ENCODE data around the gene MARCHF7.
"Not testable (repeated sequence)": the region's sequence is repeated elsewhere in the genome, so short reads cannot be mapped to it uniquely, and the experiment has no call there.

The MARCHF7 gene

GRCh38 chr2:159712143-159712928, at the start of gene MARCHF7:
MARCHF7 (plus strand) TSS chr2:159712506; CDS start chr2:159729023, 16,517 bp downstream.
- peak; percentile 97 for DNase-seq

- not testable (repeated sequence) for DNase-seq
Measured at GRCh38 chr2:159667423-159667822, 44.9 kb upstream of the MARCHF7 start.

- no peak for DNase-seq
Measured at GRCh38 chr2:159671047-159671446, 41.3 kb upstream of the MARCHF7 start.

- no peak for DNase-seq
Measured at GRCh38 chr2:159677654-159678053, 34.7 kb upstream of the MARCHF7 start.

- no peak for DNase-seq
Measured at GRCh38 chr2:159680692-159681091, 31.6 kb upstream of the MARCHF7 start.

DNA sequence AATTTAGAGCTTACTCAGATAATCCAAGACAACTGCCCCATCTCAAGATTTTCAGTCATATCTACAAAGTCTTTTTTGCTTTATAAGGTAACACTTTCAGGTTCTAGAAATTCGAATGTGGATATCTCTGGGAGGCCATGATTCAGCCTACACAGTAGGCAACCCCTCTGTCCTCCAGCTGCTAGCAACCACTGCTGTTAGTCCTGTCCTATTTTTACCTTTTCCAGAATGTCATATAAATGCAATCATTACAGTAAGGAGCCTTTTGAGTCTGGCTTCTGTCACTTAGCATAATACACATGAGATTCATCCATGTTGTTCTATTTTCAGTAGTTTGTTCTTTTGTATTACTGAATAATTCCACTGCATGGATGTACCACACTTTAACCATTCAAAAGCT, 28.5 kb upstream of the MARCHF7 start:
- DNase-seq: no peak

DNA sequence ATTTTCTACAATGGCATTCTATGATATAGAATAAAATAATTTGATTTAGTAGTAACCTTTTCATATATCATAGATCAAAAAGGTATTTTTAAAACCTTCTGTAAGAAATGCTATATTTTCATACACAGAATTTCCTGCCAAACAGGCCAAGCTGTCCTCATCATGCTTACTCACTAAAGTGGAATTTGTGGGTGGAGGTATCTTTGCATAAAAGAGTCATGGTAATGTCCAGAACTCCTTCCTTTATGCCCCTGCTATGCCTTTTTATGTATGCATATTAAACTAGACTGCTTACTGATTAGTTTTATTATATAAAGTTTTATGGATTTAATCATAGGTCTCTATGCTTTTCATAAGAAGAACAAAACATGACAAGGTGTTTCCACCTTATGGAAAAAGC, 27.5 kb upstream of the MARCHF7 start:
- no peak for DNase-seq

DNA sequence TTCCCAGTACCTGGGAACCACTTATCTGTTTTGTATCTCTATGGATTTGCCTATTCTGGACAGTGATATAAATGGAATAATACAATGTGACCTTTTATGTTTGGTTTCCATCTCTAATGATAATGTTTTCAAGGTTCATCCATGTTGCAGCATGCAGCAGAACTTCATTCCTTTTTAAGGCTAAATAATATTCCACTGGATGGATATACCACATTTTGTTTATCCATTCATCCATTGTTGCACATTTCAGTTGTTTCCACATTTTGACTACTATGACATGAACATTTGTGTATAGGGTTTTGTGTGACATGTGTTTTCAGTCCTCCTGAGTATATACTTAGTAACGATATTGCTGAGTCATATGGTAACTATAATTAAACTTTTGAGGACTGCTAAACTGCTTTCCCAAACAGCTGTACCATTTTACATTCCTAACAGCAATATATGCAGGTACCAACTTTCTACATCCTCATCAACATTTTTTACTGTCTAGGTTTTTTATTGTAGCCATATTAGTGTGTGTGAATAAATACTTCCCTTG, 17.7 kb upstream of the MARCHF7 start:
- no peak for DNase-seq

DNA sequence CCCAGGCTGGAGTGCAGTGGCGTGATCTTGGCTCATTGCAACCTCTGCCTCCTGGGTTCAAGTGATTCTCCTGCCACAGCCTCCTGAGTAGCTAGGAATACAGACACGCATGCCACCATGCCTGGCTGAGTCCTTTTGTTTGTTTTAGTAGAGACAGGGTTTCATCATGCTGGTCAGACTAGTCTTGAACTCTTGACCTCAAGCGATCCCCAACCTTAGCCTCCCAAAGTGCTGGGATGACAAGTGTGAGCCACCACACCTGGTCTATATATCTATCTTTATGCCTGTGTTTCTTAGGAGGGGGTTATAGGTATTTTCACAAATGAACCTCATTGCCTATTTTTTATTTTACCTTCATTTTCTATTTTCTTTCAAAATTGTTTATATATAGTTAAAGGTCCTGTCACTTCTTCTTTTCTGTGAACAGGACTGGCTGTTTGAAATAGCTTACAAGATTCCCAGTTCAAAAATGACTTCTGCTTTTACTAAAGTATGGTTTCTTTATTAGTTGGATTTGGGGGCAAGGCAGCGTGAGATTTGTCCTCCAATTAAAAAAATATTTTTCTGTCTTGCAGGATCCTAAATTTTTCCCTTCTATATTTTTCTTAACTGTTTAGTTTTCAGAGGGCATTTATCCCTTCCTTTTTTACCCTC, 16.4 kb upstream of the MARCHF7 start:
- DNase-seq: no peak

DNA sequence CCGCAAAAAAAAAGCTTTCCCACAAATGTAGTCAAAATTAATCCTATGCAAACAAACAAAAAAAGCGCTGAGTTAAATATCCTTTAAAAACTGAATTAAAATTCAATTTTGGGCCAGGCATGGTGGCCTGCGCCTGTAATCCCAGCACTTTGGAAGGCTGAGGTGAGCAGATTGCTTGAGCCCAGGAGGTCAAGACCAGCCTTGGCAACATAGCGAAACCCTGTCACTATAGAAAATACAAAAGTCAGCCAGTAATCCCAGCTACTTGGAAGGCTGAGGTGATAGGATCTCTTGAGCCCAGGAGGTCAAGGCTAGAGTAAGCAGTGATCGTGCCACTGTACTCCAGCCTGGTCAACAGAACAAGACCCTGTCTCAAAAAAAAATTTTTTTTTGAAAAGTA, 8.8 kb upstream of the MARCHF7 start:
- DNase-seq: no peak

GRCh38 chr2:159706385-159706980, 5.8 kb upstream of the MARCHF7 start:
- no peak for DNase-seq

DNA sequence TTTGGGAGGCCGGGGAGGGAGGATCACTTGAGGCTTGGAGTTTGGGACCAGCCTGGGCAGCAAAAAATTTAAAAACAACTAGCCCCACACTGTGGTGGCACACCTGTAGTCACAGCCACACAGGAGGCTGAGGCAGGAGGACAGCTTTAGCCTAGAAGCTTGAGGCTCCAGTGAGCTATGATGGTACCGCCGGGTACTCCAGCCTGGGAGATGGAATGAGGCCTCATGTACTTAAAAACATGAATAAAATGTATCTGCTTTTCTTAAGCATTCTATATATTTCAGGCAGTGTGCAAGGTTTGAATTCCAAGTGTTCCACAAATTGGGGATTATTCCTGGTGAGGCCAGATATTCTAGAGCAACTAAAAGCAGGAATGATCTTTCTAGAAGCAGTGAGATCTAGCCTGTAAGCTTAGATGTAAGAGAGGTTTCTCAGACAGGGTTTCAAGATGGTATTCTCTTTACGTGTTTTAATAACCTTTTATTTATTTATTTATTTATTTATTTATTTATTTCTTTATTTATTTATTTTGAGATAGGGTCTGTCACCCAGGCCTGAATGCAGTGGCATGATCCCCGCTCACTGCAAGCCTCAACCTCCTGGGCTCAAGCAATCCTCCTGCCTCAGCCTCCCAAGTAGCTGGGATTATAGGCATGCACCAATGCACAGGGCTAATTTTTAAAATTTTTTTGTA, 4.1 kb upstream of the MARCHF7 start:
- no peak for DNase-seq

GRCh38 chr2:159710601-159711180, 1.6 kb upstream of the MARCHF7 start:
- no peak for DNase-seq

GRCh38 chr2:159711562-159712142, 654 bp upstream of the MARCHF7 start:
- DNase-seq: no peak

DNA sequence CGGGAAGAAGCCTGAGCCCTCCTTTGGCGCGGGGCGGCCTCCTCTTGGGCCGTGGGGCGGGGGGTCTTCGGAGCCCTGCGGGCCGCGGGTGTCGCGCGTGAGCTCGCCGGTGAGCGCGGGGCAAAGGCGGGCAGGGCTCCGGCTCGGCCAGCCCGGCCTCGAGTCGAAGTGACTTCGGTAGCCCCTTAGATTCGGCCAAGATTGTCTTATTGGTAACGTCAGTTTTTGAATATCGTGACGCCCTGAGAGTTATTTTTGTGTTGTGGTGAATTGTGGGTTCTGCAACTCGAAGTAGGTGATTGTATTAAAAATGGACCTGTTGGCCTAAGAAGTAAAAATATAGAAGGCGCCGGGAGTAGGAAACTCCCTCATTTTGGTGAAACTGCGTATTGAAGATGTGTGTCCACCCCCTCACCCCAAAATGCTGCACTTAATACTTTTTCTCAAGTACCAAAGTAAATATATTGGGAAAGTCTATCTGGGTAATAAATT, 669 bp downstream of the MARCHF7 start:
- DNase-seq: peak; percentile 28 to 59

GRCh38 chr2:159713631-159714246, 1.4 kb downstream of the MARCHF7 start:
- peak in 1 of 2 donors; percentile 20 for DNase-seq

GRCh38 chr2:159714247-159714930, 2.1 kb downstream of the MARCHF7 start:
- DNase-seq: no peak

GRCh38 chr2:159715451-159715850, 3.1 kb downstream of the MARCHF7 start:
- no peak for DNase-seq

DNA sequence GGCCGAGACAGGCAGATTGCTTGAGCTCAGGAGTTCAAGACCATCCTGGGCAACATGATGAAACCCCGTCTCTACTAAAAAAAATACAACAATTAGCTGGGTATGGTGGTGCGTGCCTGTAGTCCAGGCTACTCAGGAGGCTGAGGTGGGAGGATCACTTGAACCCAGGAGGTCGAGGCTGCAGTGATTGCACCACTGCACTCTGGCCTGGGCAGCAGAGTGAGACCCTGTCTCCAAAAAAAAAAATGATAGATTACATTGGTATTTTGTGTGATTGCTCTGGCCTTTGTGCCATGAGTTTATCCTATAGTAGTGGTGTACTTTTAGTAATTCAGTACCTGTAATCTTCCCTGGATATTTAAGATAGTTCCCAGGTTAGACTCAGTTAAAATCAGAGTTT, 4.1 kb downstream of the MARCHF7 start:
- not testable (repeated sequence) for DNase-seq

GRCh38 chr2:159716857-159717256, 4.6 kb downstream of the MARCHF7 start:
- DNase-seq: no peak

DNA sequence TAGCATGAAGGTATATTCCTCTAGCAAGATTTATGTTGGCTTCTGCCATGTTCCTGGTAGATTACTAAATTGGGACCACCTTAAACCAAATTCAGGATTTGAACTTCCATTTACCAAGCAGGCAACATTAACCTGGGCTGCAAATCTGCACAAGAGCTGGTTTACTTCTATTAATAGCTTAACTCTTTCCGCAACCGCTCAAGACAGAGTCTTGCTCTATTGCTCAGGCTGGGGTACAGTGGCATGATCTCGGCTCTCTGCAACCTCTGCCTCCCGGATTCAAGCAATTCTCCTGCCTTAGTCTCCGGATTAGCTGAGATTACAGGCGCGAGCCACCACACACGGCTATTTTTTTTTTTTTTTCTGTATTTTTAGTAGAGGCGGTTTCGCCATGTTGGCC, 8.4 kb downstream of the MARCHF7 start:
- DNase-seq: no peak

Measured in CD4-positive, alpha-beta T cell treated with Interleukin-4 for 1 hour (primary cell).